Neural cell (in vitro differentiated cells): ENCODE data around the gene CHURC1. TPM values are rescaled to one million over a fixed set of nuclear protein-coding genes. Genes with fewer than 3 reads are reported as not detected.

ENCODE experiments used
- H2AFZ ChIP-seq: fragments of 200-600, 300-800 bp; sonication (generic), shearing (Covaris generic); 2 replicates; pipeline ENCODE4 v1.6.0; 2014; ENCODE audit warnings: low read depth, mild to moderate bottlenecking, antibody characterized with exemption, low read length, moderate library complexity
- H3F3A ChIP-seq: fragments of 200-600 bp; shearing (Covaris generic); 2 replicates; pipeline ENCODE4 v1.6.1; 2016; ENCODE audit warnings: mild to moderate bottlenecking, moderate library complexity, mixed read lengths, antibody characterized with exemption, low read length; ENCODE audit not compliant: insufficient read depth, poor library complexity, severe bottlenecking
- H3K27ac ChIP-seq: fragments of 200-600, 300-800 bp; sonication (generic), shearing (Covaris generic); 2 replicates; pipeline ENCODE4 v1.5.1; 2014; ENCODE audit warnings: mild to moderate bottlenecking, low read length, moderate library complexity
- H3K27me3 ChIP-seq: fragments of 300-800, 200-600 bp; sonication (generic), shearing (Covaris generic); 2 replicates; pipeline ENCODE4 v1.6.0; 2014; ENCODE audit warnings: mild to moderate bottlenecking, low read depth, low read length, moderate library complexity; ENCODE audit not compliant: insufficient read depth
- H3K36me3 ChIP-seq: fragments of 300-800, 200-600 bp; sonication (generic), shearing (Covaris generic); 2 replicates; pipeline ENCODE4 v1.5.1; 2014; ENCODE audit warnings: mild to moderate bottlenecking, antibody characterized with exemption, low read length, moderate library complexity; ENCODE audit not compliant: insufficient read depth
- H3K4me2 ChIP-seq: fragments of 300-800, 200-600 bp; sonication (generic), shearing (Covaris generic); 2 replicates; pipeline ENCODE4 v1.6.0; 2014; ENCODE audit warnings: mild to moderate bottlenecking, low read length
- H3K4me3 ChIP-seq: fragments of 300-800, 200-600 bp; sonication (generic), shearing (Covaris generic); 2 replicates; pipeline ENCODE4 v1.5.1; 2014; ENCODE audit warnings: mild to moderate bottlenecking, low read length, moderate library complexity
- H3K79me2 ChIP-seq: fragments of 200-600 bp; shearing (Covaris generic); replicated peaks from 2 replicates; pipeline ENCODE4 v1.6.0; 2014; ENCODE audit warnings: mild to moderate bottlenecking, low read length, moderate library complexity; ENCODE audit not compliant: insufficient read depth
- H3K9ac ChIP-seq: fragments of 300-800, 200-600 bp; sonication (generic), shearing (Covaris generic); 2 replicates; pipeline ENCODE4 v1.6.1; 2016; ENCODE audit warnings: mild to moderate bottlenecking, low read length, mixed read lengths
- H3K9me2 ChIP-seq: fragments of 200-600 bp; shearing (Covaris generic); 2 replicates; pipeline ENCODE4 v1.6.1; 2016; ENCODE audit warnings: mild to moderate bottlenecking, low read length, mixed read lengths; ENCODE audit not compliant: insufficient read depth
- H3K9me3 ChIP-seq: fragments of 200-600, 300-800 bp; sonication (generic), shearing (Covaris generic); 2 replicates; pipeline ENCODE4 v1.6.1; 2016; ENCODE audit warnings: mild to moderate bottlenecking, mixed run types, low read length, moderate library complexity, mixed read lengths
- H4K20me1 ChIP-seq: fragments of 200-600 bp; shearing (Covaris generic); 2 replicates; pipeline ENCODE4 v1.6.1; 2016; ENCODE audit warnings: mild to moderate bottlenecking, mixed run types; ENCODE audit not compliant: insufficient read depth
- CTCF ChIP-seq: fragments of 450-650 bp; IDR thresholded peaks from 2 replicates; pipeline ENCODE4 v1.5.1; 2014; ENCODE audit warnings: antibody characterized with exemption, mild to moderate bottlenecking, moderate library complexity; ENCODE audit not compliant: poor library complexity, severe bottlenecking
- EP300 ChIP-seq: fragments of 450-650 bp; conservative IDR thresholded peaks from 2 replicates; pipeline ENCODE4 v1.6.1; 2014; ENCODE audit warnings: antibody characterized with exemption, mild to moderate bottlenecking, moderate library complexity; ENCODE audit not compliant: poor library complexity, severe bottlenecking
- EZH2 ChIP-seq: fragments of 200-600, 300-800 bp; shearing (Covaris generic), sonication (generic); IDR thresholded peaks from 2 replicates; pipeline ENCODE4 v1.6.1; 2014; ENCODE audit warnings: antibody characterized with exemption, low read length, borderline replicate concordance, mild to moderate bottlenecking; ENCODE audit not compliant: insufficient read depth, poor library complexity, severe bottlenecking
- MXI1 ChIP-seq: fragments of 450-650 bp; conservative IDR thresholded peaks from 2 replicates; pipeline ENCODE4 v1.6.1; 2014; ENCODE audit warnings: antibody characterized with exemption, mild to moderate bottlenecking; ENCODE audit not compliant: poor library complexity, severe bottlenecking
- POLR2AphosphoS5 ChIP-seq: IDR thresholded peaks from 2 replicates; pipeline ENCODE4 v1.6.1; 2012
- RAD21 ChIP-seq: fragments of 450-650 bp; conservative IDR thresholded peaks from 2 replicates; pipeline ENCODE4 v1.6.1; 2014; ENCODE audit warnings: antibody characterized with exemption, mild to moderate bottlenecking, moderate library complexity
- SMC3 ChIP-seq: fragments of 450-650 bp; conservative IDR thresholded peaks from 2 replicates; pipeline ENCODE4 v1.6.1; 2014; ENCODE audit warnings: antibody characterized with exemption, mild to moderate bottlenecking, moderate library complexity; ENCODE audit not compliant: poor library complexity
- TAF1 ChIP-seq: IDR thresholded peaks from 2 replicates; pipeline ENCODE4 v1.6.1; 2012; ENCODE audit warnings: low read depth
- polyA plus RNA-seq: library from polyadenylated mRNA; depleted of rRNA; stranded (reverse); fragments of >200 nt; gene quantifications from 2 replicates; pipeline ENCODE4 v1.2.3, GENCODE V29; 2014
- TF ChIP-seq, protein P1 (sequence below): IDR thresholded peaks from 2 replicates; pipeline ENCODE4 v1.6.1; 2012; ENCODE audit warnings: borderline replicate concordance

Gene CHURC1
- polyA plus RNA-seq, 1 donor from 2014 or later = 69.5 TPM

GRCh38 chr14:64870160-64870559 lies 44.1 kb upstream of the CHURC1 start:
- Histone ChIP-seq H2AFZ (no peak overlapping the region), H3K9ac (no peak overlapping the region), H3K27ac (no peak overlapping the region), H3K9me2 (no peaks in the 10 kb centered on the region), H3F3A (no peaks in the 10 kb centered on the region), H3K9me3 (no peaks in the 10 kb centered on the region), H3K36me3 (no peaks in the 10 kb centered on the region), H3K79me2 (no peaks in the 10 kb centered on the region), H3K4me2 (no peak overlapping the region), H4K20me1 (no peaks in the 10 kb centered on the region), H3K4me3 (no peak overlapping the region), H3K27me3 (no peaks in the 10 kb centered on the region)
- TF ChIP-seq MXI1 (no peak), TAF1 (no peak)

DNA sequence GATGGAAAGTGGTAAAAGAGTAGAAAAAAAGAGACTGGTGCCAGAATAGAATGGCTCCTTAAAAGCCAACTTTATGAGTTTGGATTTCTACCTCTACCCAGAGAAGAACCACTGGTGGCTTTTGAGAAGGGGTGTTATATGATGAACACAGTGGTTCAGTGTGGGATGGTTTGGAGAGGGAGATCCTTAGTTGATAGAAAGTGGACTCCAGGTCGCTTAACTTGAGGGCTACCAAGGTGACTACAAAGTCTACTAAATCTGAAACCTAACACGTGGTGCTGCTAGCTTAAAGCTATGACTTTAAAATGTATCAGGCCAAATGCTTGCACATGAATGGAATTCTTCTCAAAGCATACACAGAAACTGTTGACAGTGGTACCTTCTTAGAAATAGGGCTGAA lies 42.9 kb upstream of the CHURC1 start:
- Histone ChIP-seq H3K9me2 (no peaks in the 10 kb centered on the region), H4K20me1 (no peaks in the 10 kb centered on the region), H2AFZ (no peak overlapping the region), H3K9ac (no peak overlapping the region), H3K79me2 (no peaks in the 10 kb centered on the region), H3F3A (no peaks in the 10 kb centered on the region), H3K27ac (no peak overlapping the region), H3K27me3 (peaks cover 3% of the 10 kb centered on the region), H3K4me3 (no peak overlapping the region), H3K4me2 (no peak overlapping the region), H3K36me3 (no peaks in the 10 kb centered on the region), H3K9me3 (no peaks in the 10 kb centered on the region)
- TF ChIP-seq EP300 (no peak), CTCF (no peak), RAD21 (no peak), TAF1 (no peak), EZH2 (no peak), POLR2AphosphoS5 (no peak), SMC3 (no peak), MXI1 (no peak)
- TF ChIP-seq, protein P1, sequence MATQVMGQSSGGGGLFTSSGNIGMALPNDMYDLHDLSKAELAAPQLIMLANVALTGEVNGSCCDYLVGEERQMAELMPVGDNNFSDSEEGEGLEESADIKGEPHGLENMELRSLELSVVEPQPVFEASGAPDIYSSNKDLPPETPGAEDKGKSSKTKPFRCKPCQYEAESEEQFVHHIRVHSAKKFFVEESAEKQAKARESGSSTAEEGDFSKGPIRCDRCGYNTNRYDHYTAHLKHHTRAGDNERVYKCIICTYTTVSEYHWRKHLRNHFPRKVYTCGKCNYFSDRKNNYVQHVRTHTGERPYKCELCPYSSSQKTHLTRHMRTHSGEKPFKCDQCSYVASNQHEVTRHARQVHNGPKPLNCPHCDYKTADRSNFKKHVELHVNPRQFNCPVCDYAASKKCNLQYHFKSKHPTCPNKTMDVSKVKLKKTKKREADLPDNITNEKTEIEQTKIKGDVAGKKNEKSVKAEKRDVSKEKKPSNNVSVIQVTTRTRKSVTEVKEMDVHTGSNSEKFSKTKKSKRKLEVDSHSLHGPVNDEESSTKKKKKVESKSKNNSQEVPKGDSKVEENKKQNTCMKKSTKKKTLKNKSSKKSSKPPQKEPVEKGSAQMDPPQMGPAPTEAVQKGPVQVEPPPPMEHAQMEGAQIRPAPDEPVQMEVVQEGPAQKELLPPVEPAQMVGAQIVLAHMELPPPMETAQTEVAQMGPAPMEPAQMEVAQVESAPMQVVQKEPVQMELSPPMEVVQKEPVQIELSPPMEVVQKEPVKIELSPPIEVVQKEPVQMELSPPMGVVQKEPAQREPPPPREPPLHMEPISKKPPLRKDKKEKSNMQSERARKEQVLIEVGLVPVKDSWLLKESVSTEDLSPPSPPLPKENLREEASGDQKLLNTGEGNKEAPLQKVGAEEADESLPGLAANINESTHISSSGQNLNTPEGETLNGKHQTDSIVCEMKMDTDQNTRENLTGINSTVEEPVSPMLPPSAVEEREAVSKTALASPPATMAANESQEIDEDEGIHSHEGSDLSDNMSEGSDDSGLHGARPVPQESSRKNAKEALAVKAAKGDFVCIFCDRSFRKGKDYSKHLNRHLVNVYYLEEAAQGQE = no peak
